Pancreas (tissue), 10 donors: Measurements from ENCODE around the gene CALCOCO2. TPM values are rescaled to one million over a fixed set of nuclear protein-coding genes. Genes with fewer than 3 reads are reported as not detected.
"Not testable (repeated sequence)": the region's sequence is repeated elsewhere in the genome, so short reads cannot be mapped to it uniquely, and the experiment has no call there.

Source experiments
- ATAC-seq, 4 donors: fragments of 200-7000 bp; cut with Tn5 transposase; one replicate each; pipeline versions ENCODE4 v1.8.0 to v1.9.1; 2020; ENCODE audit warnings: mild to moderate bottlenecking in 4 of 4, moderate library complexity in 4 of 4
- DNase-seq, 6 donors: peaks; one replicate each; pipeline ENCODE4 v3.0.0-alpha.2; 2020
- FAIRE-seq: peaks from 2 replicates; lab custom pipeline; 2012; peaks lifted over from hg19 to GRCh38; lab: Jason Lieb, UNC
- H3K27ac ChIP-seq, 4 donors: fragments of 200-600 bp; sonication (generic); 1 replicate in 3 of 4; 2 replicates in 1 of 4; pipeline versions ENCODE4 v1.5.0 to v1.8.0; 2020
- H3K27me3 ChIP-seq, 4 donors: fragments of 200-600 bp; one replicate each; pipeline ENCODE4 v1.8.0; 2021
- H3K36me3 ChIP-seq, 3 donors: fragments of 200-600 bp; sonication (generic) in 1 of 3; one replicate each; pipeline versions ENCODE4 v1.5.0 to v1.8.0; 2020 to 2021
- H3K4me1 ChIP-seq, 3 donors: fragments of 200-600 bp; one replicate each; pipeline ENCODE4 v1.8.0; 2021
- H3K4me3 ChIP-seq, 4 donors: fragments of 200-600 bp; sonication (generic) in 2 of 4; one replicate each; pipeline versions ENCODE4 v1.5.0 to v1.8.0; 2020 to 2021
- H3K9me3 ChIP-seq, 4 donors: fragments of 200-600 bp; one replicate each; pipeline ENCODE4 v1.8.0; 2021
- WGBS, 2 donors: extraction: QIAGEN DNeasy Blood & Tissue Kit; methylation state at CpG; one replicate each; pipeline ENCODE4 v1.1.7; 2013; 5-methylcytosine and 5-hydroxymethylcytosine counted together
- intact Hi-C, 3 donors: fragments of 100-400 bp; cut with DNase I; formaldehyde crosslinking; loops; one replicate each; pipeline versions ENCODE4 v1.11.1 to v1.14.2; 2022
- polyA plus RNA-seq, 2 donors: library from polyadenylated mRNA; stranded (reverse); fragments of 200-250 nt; gene quantifications; one replicate each; pipeline ENCODE4 v1.2.3, GENCODE V29; 2013
- total RNA-seq, 6 donors: library from RNA; stranded (reverse); fragmentation: NEBNext Ultra II Directional in 4 of 6; extraction: Animal tissue kit (Norgen Biotek cat#: 25700) in 4 of 6; gene quantifications; one replicate each; pipeline versions ENCODE4 v1.2.1 to v1.2.4, GENCODE V29; 2021 to 2023
- TF ChIP-seq, protein P1 (sequence below), 4 donors: fragments of 200-600 bp; sonication (generic) in 3 of 4; IDR thresholded peaks; one replicate each; pipeline versions ENCODE4 v1.5.0 to v1.8.0; 2021; ENCODE audit warnings: antibody characterized with exemption in 4 of 4
- donor health status: healthy with polysubstance abuse.
- donor health status: DM: no; HTN: no; CAD: no; lungs with moderate emphysema.
- donor health status: DM: no; HTN: no; CAD: no.
- donor health status: control.
- donor health status: control.
- donor health status: Bipolar disorder and iron deficiency.
- donor health status: DM: yes; HTN: yes; CAD: no.
- donor health status: DM: no; HTN: no; CAD: no.
- donor health status: DM: no; HTN: no; CAD: no.
- donor health status: DM: yes; HTN: yes; CAD: no.

CALCOCO2 gene
- total and polyA plus RNA-seq, 8 donors, result 31.2 to 66.0 (median 57.4) TPM

DNA sequence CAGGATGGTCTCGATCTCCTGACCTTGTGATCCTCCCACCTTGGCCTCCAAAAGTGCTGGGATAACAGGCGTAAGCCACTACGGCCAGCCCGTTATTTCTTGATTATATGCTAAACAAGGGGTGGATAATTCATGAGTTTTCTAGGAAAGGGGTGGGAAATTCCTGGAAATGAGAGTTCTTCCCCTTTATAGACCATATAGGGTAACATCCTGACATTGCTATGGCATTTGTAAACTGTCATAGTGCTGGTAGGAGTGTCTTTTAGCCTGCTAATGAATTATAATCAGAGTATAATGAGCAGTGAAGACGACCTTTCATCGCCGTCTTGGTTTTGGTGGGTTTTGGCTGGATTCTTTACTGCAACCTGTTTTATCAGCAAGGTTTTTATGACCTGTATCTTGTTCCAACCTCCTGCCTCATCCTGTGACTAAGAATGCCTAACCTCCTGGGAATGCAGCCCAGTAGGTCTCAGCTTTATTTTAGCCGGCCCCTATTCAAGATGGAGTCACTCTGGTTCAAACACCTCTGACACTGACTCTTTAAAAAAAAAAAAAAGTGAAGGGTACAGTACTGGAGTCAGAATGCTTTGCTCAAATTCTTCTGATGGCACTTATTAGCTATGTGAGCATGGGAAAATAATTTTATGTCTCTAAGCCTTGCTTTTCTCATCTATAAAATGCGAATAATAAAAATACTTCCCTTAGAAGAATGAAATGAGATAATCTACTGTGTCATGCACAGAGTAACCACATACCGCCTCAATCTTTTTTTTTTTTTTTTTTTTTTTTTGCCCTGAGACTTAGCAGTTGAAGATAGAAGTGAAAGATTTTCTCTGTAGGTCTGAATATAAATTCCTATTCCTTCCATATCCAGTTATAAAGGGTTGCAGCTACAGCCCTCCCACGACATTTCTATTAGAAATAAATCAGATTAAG, 5.1 kb upstream of the CALCOCO2 start:
- no peaks in the 10 kb centered on the region for H3K4me1 ChIP-seq
- no peak overlapping the region for H3K4me3 ChIP-seq
- H3K36me3 ChIP-seq, result no peaks in the 10 kb centered on the region
- 72 to 80% methylated on average over 11 of the region's 11 CpGs for WGBS, 2 donors
- ATAC-seq (no peak), DNase-seq (no peak), FAIRE-seq (no peak)
- intact Hi-C loops, result no loop called here
- no peaks in the 10 kb centered on the region for H3K27me3 ChIP-seq
- TF ChIP-seq, protein P1, sequence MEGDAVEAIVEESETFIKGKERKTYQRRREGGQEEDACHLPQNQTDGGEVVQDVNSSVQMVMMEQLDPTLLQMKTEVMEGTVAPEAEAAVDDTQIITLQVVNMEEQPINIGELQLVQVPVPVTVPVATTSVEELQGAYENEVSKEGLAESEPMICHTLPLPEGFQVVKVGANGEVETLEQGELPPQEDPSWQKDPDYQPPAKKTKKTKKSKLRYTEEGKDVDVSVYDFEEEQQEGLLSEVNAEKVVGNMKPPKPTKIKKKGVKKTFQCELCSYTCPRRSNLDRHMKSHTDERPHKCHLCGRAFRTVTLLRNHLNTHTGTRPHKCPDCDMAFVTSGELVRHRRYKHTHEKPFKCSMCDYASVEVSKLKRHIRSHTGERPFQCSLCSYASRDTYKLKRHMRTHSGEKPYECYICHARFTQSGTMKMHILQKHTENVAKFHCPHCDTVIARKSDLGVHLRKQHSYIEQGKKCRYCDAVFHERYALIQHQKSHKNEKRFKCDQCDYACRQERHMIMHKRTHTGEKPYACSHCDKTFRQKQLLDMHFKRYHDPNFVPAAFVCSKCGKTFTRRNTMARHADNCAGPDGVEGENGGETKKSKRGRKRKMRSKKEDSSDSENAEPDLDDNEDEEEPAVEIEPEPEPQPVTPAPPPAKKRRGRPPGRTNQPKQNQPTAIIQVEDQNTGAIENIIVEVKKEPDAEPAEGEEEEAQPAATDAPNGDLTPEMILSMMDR (IDR thresholded peaks at IDR 0.05), result no peak
- no peaks in the 10 kb centered on the region for H3K9me3 ChIP-seq
- H3K27ac ChIP-seq, result no peak overlapping the region

DNA sequence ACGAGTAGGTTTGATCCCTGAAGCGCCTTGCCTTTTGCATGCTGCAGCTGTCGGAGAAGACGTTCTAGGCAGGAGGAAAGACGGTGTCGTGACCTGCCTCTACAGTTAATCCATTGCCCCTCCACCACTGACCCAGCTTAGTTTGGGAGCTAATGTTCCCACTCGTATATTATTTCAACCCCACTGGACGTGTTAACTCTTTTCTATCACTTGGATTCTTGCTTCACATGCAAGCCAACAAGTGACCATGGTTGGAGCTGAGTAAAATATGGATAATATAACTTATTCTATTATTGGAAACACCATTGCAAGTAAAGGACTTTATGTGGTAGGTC, 681 bp downstream of the CALCOCO2 start:
- FAIRE-seq, result no peak
- 1% methylated on average over 8 of the region's 8 CpGs for WGBS, 2 donors
- Histone ChIP-seq H3K27me3 (no peaks in the 10 kb centered on the region), H3K4me1 (peaks cover 0 to 12% (median 8%) of the 10 kb centered on the region in 3 donors), H3K36me3 (no peaks in the 10 kb centered on the region), H3K9me3 (no peaks in the 10 kb centered on the region), H3K4me3 (peak overlapping the region; percentile 54 to 90 (median 81)), H3K27ac (peak overlapping the region; percentile 86 to 96 (median 92))
- no peak for DNase-seq
- TF ChIP-seq, protein P1 (IDR thresholded peaks at IDR 0.05), result no peak
- ATAC-seq, result no peak
- intact Hi-C loops, result no loop called here

DNA sequence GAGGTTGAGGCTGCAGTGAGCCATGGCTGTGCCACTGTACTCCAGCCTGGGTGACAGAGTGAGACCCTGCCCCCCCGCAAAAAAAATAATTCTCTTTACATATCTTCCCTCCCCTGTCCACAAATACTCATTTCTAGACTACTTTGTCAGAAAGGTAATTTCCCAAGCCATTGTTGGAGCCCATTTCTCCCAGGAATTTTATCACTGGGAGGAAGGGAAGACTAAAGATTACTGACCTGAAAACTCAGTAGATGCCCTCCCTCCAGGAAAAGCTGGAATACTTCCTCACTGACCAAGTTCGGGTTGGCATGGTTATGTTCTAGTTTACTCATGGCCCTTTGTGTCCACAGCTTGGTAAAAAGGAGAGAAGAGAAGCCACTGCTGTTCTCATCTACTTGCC, 4.1 kb downstream of the CALCOCO2 start:
- TF ChIP-seq, protein P1 (IDR thresholded peaks at IDR 0.05), result no peak
- ATAC-seq (no peak), DNase-seq (no peak), FAIRE-seq (no peak)
- Histone ChIP-seq H3K4me3 (no peak overlapping the region), H3K27me3 (no peaks in the 10 kb centered on the region), H3K9me3 (no peaks in the 10 kb centered on the region), H3K36me3 (no peaks in the 10 kb centered on the region), H3K27ac (no peak overlapping the region), H3K4me1 (peaks cover 0 to 12% (median 8%) of the 10 kb centered on the region in 3 donors)
- intact Hi-C loops, result no loop called here
- 60 to 66% methylated on average over 2 of the region's 2 CpGs for WGBS, 2 donors

DNA sequence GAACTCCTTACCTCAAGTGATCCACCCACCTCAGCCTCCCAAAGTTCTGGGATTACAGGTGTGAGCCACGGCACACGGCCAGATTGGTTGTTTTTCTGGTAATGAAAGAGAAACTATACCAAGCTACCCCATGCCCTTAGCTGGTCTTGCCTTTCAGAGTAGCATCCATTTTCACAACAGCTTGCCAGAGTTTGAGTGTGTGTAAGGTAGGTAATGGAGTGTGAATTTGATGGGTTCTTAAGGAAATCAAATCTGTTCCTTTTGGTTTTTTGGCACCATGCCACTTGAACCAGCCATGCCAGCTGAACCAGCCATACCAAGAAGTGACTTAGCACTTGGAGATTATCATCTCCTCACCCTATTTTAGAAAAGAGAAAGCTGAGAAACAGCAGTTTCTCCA, 5.1 kb downstream of the CALCOCO2 start:
- WGBS, 2 donors, result 98 to 99% methylated on average over 2 of the region's 2 CpGs
- Histone ChIP-seq H3K4me1 (peaks cover 0 to 20% (median 12%) of the 10 kb centered on the region in 3 donors), H3K36me3 (no peaks in the 10 kb centered on the region), H3K27me3 (no peaks in the 10 kb centered on the region), H3K9me3 (no peaks in the 10 kb centered on the region), H3K27ac (no peak overlapping the region), H3K4me3 (no peak overlapping the region)
- intact Hi-C loops, result no loop called here
- ATAC-seq (no peak), FAIRE-seq (no peak), DNase-seq (no peak)
- TF ChIP-seq, protein P1 (IDR thresholded peaks at IDR 0.05), result no peak

DNA sequence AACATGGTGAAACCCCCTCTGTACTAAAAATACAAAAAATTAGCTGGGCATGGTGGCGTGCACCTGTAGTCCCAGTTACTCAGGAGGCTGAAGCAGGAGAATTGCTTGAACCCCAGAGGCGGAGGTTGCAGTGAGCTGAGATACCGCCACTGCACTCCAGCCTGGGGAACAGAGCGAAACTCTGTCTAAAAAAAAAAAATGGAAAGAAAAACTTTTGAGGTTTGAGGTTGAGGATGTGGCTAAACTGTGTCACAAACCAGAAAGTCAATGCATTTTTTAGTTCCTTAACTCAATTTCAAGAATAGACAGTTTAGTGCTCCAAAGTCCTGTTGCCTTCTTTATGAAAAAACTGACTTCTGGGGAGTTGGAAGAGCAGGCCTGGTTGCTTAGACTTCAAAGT, 6.6 kb downstream of the CALCOCO2 start:
- H3K4me1 ChIP-seq, result peaks cover 0 to 21% (median 11%) of the 10 kb centered on the region in 3 donors
- DNase-seq, FAIRE-seq, H3K4me3 ChIP-seq, H3K36me3 ChIP-seq, H3K27me3 ChIP-seq, intact Hi-C loops, H3K27ac ChIP-seq, H3K9me3 ChIP-seq: not testable (repeated sequence)
- WGBS, 2 donors, result 91 to 97% methylated on average over 4 of the region's 4 CpGs
- ATAC-seq, result peak in 1 of 4 donors; percentile 20
